HEK293T (cell line): ENCODE data around the gene UBL7.

Experiments used
- BHLHE40 ChIP-seq: fragments of 450-650 bp; IDR thresholded peaks from 2 replicates; pipeline ENCODE4 v1.6.1; 2016; ENCODE audit warnings: mild to moderate bottlenecking, moderate library complexity, borderline replicate concordance
- FOXA1 ChIP-seq: fragments of 450-650 bp; IDR thresholded peaks from 2 replicates; pipeline ENCODE4 v1.6.1; 2016; ENCODE audit warnings: mild to moderate bottlenecking
- FOXK2 ChIP-seq: fragments of 450-650 bp; IDR thresholded peaks from 2 replicates; pipeline ENCODE4 v1.6.1; 2016; ENCODE audit warnings: mild to moderate bottlenecking
- NFRKB ChIP-seq: fragments of 450-650 bp; IDR thresholded peaks from 2 replicates; pipeline ENCODE4 v1.6.1; 2016; ENCODE audit warnings: mild to moderate bottlenecking, moderate library complexity
- SP1 ChIP-seq: fragments of 450-650 bp; IDR thresholded peaks from 2 replicates; pipeline ENCODE4 v1.6.1; 2017
- SUZ12 ChIP-seq: fragments of 450-650 bp; IDR thresholded peaks from 2 replicates; pipeline ENCODE4 v1.6.1; 2016; ENCODE audit warnings: mild to moderate bottlenecking
- TARDBP ChIP-seq: fragments of 450-650 bp; IDR thresholded peaks from 2 replicates; pipeline ENCODE4 v1.6.1; 2016
- TF ChIP-seq, protein P1 (sequence below): fragments of 450-650 bp; IDR thresholded peaks from 2 replicates; pipeline ENCODE4 v1.6.1; 2016

DNA sequence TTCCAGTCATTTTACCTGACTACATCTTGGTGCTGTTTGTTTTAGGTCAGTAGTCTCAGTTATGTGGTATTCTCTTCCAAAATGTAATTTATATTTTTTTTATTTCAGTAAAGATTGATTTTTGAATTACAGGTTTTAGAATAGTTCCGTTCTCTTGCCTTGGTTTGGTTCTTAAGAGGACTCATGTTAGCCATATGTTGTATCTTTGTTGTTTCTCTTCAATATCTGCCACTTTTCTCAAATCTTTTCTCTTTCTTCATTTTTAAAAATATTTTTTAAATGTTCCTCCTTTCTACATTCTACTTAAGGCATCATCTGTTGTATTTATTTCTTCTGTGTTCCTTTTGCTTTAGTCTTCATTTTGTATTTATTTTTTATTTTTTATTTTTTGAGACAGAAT, 5.6 kb upstream of the UBL7 start:
- TF ChIP-seq FOXK2: no peak
- no peak for TF ChIP-seq NFRKB
- no peak for TF ChIP-seq BHLHE40
- no peak for TF ChIP-seq SP1
- no peak for TF ChIP-seq SUZ12
- no peak for TF ChIP-seq FOXA1
- TF ChIP-seq, protein P1, sequence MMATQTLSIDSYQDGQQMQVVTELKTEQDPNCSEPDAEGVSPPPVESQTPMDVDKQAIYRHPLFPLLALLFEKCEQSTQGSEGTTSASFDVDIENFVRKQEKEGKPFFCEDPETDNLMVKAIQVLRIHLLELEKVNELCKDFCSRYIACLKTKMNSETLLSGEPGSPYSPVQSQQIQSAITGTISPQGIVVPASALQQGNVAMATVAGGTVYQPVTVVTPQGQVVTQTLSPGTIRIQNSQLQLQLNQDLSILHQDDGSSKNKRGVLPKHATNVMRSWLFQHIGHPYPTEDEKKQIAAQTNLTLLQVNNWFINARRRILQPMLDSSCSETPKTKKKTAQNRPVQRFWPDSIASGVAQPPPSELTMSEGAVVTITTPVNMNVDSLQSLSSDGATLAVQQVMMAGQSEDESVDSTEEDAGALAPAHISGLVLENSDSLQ: no peak
- no peak for TF ChIP-seq TARDBP
